Measurements from ENCODE around the gene ATP2B3. TPM values are rescaled to one million over a fixed set of nuclear protein-coding genes. Genes with fewer than 3 reads are reported as not detected.

ATP2B3 gene
- total RNA-seq, 1 donor from 2014 or later = 0.21 TPM

DNA sequence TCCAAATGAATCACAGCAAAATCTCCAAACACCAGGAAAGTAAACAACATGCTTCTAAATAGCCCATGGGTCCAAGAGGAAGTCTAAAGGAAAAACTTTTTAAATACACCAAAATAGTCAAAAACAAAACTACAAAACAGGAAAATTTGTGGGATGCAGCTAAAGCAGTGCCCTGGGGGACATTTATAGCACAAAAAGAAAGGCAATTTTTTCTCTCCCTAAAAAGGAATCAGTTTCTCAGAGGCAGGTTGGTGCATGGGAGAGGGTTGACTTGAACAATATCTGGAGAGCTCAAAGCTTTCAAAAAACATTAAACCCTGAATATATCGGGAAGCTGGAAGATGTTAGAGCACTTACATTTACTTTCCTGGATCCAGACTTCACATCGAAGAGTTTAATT lies 113.9 kb downstream of the ATP2B3 start:
- no peak overlapping the region for H3K27ac Mint-ChIP-seq (ENCODE audit: unreplicated experiment)
- DNase-seq (ENCODE audit: extremely low spot score, unreplicated experiment) = no peak
- H3K4me1 Mint-ChIP-seq (ENCODE audit: unreplicated experiment) = peaks cover 4% of the 10 kb centered on the region
- H3K36me3 Mint-ChIP-seq (ENCODE audit: unreplicated experiment) = no peaks in the 10 kb centered on the region
- TF ChIP-seq, protein P1, sequence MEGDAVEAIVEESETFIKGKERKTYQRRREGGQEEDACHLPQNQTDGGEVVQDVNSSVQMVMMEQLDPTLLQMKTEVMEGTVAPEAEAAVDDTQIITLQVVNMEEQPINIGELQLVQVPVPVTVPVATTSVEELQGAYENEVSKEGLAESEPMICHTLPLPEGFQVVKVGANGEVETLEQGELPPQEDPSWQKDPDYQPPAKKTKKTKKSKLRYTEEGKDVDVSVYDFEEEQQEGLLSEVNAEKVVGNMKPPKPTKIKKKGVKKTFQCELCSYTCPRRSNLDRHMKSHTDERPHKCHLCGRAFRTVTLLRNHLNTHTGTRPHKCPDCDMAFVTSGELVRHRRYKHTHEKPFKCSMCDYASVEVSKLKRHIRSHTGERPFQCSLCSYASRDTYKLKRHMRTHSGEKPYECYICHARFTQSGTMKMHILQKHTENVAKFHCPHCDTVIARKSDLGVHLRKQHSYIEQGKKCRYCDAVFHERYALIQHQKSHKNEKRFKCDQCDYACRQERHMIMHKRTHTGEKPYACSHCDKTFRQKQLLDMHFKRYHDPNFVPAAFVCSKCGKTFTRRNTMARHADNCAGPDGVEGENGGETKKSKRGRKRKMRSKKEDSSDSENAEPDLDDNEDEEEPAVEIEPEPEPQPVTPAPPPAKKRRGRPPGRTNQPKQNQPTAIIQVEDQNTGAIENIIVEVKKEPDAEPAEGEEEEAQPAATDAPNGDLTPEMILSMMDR (IDR thresholded peaks at IDR 0.05) = no peak
- peaks cover 8% of the 10 kb centered on the region for H3K27me3 Mint-ChIP-seq (ENCODE audit: unreplicated experiment)
- H3K9me3 Mint-ChIP-seq (ENCODE audit: unreplicated experiment) = peaks cover 17% of the 10 kb centered on the region
- H3K4me3 Mint-ChIP-seq (ENCODE audit: unreplicated experiment) = no peak overlapping the region

- TF ChIP-seq, protein P1 (IDR thresholded peaks at IDR 0.05) = no peak
- H3K9me3 Mint-ChIP-seq (ENCODE audit: unreplicated experiment) = peaks cover 17% of the 10 kb centered on the region
- no peak for DNase-seq (ENCODE audit: extremely low spot score, unreplicated experiment)
- peaks cover 4% of the 10 kb centered on the region for H3K4me1 Mint-ChIP-seq (ENCODE audit: unreplicated experiment)
- peaks cover 8% of the 10 kb centered on the region for H3K27me3 Mint-ChIP-seq (ENCODE audit: unreplicated experiment)
- no peaks in the 10 kb centered on the region for H3K36me3 Mint-ChIP-seq (ENCODE audit: unreplicated experiment)
- no peak overlapping the region for H3K27ac Mint-ChIP-seq (ENCODE audit: unreplicated experiment)
- no peak overlapping the region for H3K4me3 Mint-ChIP-seq (ENCODE audit: unreplicated experiment)
Observed at GRCh38 chrX:153631907-153632594, 114.6 kb downstream of the ATP2B3 start.

Other genes with a start within 250 kb of the ATP2B3 start
- not detected in 2 replicates for gene PNMA6F, start 195.9 kb upstream of the ATP2B3 start, total RNA-seq
- gene ZNF275, start 183.5 kb upstream of the ATP2B3 start, total RNA-seq = 14.0 and 14.6 TPM in 2 replicates
- not detected in 2 replicates for gene PNMA6E, start 116.3 kb upstream of the ATP2B3 start, total RNA-seq
- gene ZFP92, start 106.2 kb upstream of the ATP2B3 start, total RNA-seq = 0.05 TPM in 2 replicates
- gene TREX2, start 71.6 kb upstream of the ATP2B3 start, total RNA-seq = 2.5 TPM in 2 replicates
- 55.7 and 60.3 TPM in 2 replicates for gene HAUS7, start 47.1 kb upstream of the ATP2B3 start, total RNA-seq
- 1,581 and 1,633 TPM in 2 replicates for gene BGN, start 22.7 kb upstream of the ATP2B3 start, total RNA-seq
- gene CCNQ, start 81.5 kb downstream of the ATP2B3 start, total RNA-seq = 16.0 and 18.8 TPM in 2 replicates
- gene DUSP9, start 129.6 kb downstream of the ATP2B3 start, total RNA-seq = 0.91 and 1.3 TPM in 2 replicates
- 3.6 and 5.1 TPM in 2 replicates for gene PNCK, start 156.2 kb downstream of the ATP2B3 start, total RNA-seq
- 74.1 and 77.0 TPM in 2 replicates for gene SLC6A8, start 170.3 kb downstream of the ATP2B3 start, total RNA-seq
- 172 and 188 TPM in 2 replicates for gene BCAP31, start 206.7 kb downstream of the ATP2B3 start, total RNA-seq
- gene ABCD1, start 207.2 kb downstream of the ATP2B3 start, total RNA-seq = 19.7 and 22.3 TPM in 2 replicates
- 8.7 and 9.1 TPM in 2 replicates for gene PLXNB3, start 246.6 kb downstream of the ATP2B3 start, total RNA-seq